Calu3 (cell line): ENCODE data around the gene LMBRD2. TPM values are rescaled to one million over a fixed set of nuclear protein-coding genes. Genes with fewer than 3 reads are reported as not detected.

ENCODE experiments used
- BruUV-seq: library from RNA; stranded (reverse); fragments of 400-500 nt; replicated peaks from 2 replicates; lab custom pipeline; 2021; lab: Mats Ljungman, UMichigan
- CTCF ChIA-PET: fragments of 300-600 bp; sonication (Branson Sonifier 250); formaldehyde crosslinking; loops from one replicate; lab custom pipeline; 2022; ENCODE audit warnings: antibody characterized with exemption; lab: Charles Lee
- DNase-seq: peaks from one replicate; pipeline ENCODE4 v3.0.0; 2022
- H3K27ac Mint-ChIP-seq: one replicate; pipeline ENCODE4 v1.8.0; 2022; ENCODE audit warnings: mixed read lengths; ENCODE audit not compliant: unreplicated experiment
- H3K27me3 Mint-ChIP-seq: one replicate; pipeline ENCODE4 v1.8.0; 2022; ENCODE audit warnings: mixed read lengths; ENCODE audit not compliant: unreplicated experiment
- H3K36me3 Mint-ChIP-seq: one replicate; pipeline ENCODE4 v1.8.0; 2022; ENCODE audit warnings: mild to moderate bottlenecking, moderate library complexity, mixed read lengths; ENCODE audit not compliant: insufficient read depth, unreplicated experiment
- H3K4me1 Mint-ChIP-seq: one replicate; pipeline ENCODE4 v1.8.0; 2022; ENCODE audit warnings: mild to moderate bottlenecking, low read depth, mixed read lengths; ENCODE audit not compliant: unreplicated experiment
- H3K4me3 Mint-ChIP-seq: one replicate; pipeline ENCODE4 v1.8.0; 2022; ENCODE audit warnings: mild to moderate bottlenecking, low read depth, moderate library complexity, mixed read lengths; ENCODE audit not compliant: unreplicated experiment
- H3K9me3 Mint-ChIP-seq: one replicate; pipeline ENCODE4 v1.8.0; 2022; ENCODE audit warnings: low read depth, mixed read lengths; ENCODE audit not compliant: unreplicated experiment
- CTCF ChIP-seq: fragments of 200-600 bp; IDR thresholded peaks from one replicate; pipeline ENCODE4 v1.8.0; 2022; ENCODE audit warnings: antibody characterized with exemption; ENCODE audit not compliant: unreplicated experiment
- intact Hi-C: fragments of 100-400 bp; cut with micrococcal nuclease; formaldehyde crosslinking; loops from one replicate; pipeline ENCODE4 v1.10.0; 2022; ENCODE audit not compliant: unreplicated experiment
- total RNA-seq: library from RNA; stranded (reverse); gene quantifications from 2 replicates; pipeline ENCODE4 v1.2.3, GENCODE V29; 2022

LMBRD2 gene
- total RNA-seq, 1 experiment from 2014 or later = 12.1 TPM

GRCh38 chr5:36059571-36060419 lies 91.9 kb downstream of the LMBRD2 start:
- no peaks in the 10 kb centered on the region for H3K4me1 Mint-ChIP-seq
- CTCF ChIA-PET = no interaction called here
- BruUV-seq = no TSS peak
- H3K36me3 Mint-ChIP-seq = no peaks in the 10 kb centered on the region
- no peak overlapping the region for H3K4me3 Mint-ChIP-seq
- peaks cover 12% of the 10 kb centered on the region for H3K27me3 Mint-ChIP-seq
- intact Hi-C loops = no loop called here
- H3K9me3 Mint-ChIP-seq = no peaks in the 10 kb centered on the region
- no peak overlapping the region for H3K27ac Mint-ChIP-seq
- TF ChIP-seq CTCF = no peak
- no peak for DNase-seq

- Mint-ChIP-seq H3K27me3 (peaks cover 2% of the 10 kb centered on the region), H3K9me3 (no peaks in the 10 kb centered on the region), H3K4me3 (no peak overlapping the region), H3K4me1 (no peaks in the 10 kb centered on the region), H3K36me3 (no peaks in the 10 kb centered on the region), H3K27ac (no peak overlapping the region)
- CTCF ChIA-PET = no interaction called here
- BruUV-seq = no TSS peak
- DNase-seq = no peak
- intact Hi-C loops = no loop called here
- TF ChIP-seq CTCF = no peak
Measured at GRCh38 chr5:36058776-36059175, 92.9 kb downstream of the LMBRD2 start.

GRCh38 chr5:36057386-36057785 lies 94.3 kb downstream of the LMBRD2 start:
- no peaks in the 10 kb centered on the region for H3K27me3 Mint-ChIP-seq
- H3K36me3 Mint-ChIP-seq = no peaks in the 10 kb centered on the region
- no peak for DNase-seq
- no peaks in the 10 kb centered on the region for H3K4me1 Mint-ChIP-seq
- H3K9me3 Mint-ChIP-seq = no peaks in the 10 kb centered on the region
- no peak overlapping the region for H3K27ac Mint-ChIP-seq
- BruUV-seq = no TSS peak
- intact Hi-C loops = no loop called here
- H3K4me3 Mint-ChIP-seq = no peak overlapping the region
- no peak for TF ChIP-seq CTCF
- CTCF ChIA-PET = no interaction called here

GRCh38 chr5:36056422-36056821 lies 95.3 kb downstream of the LMBRD2 start:
- TF ChIP-seq CTCF = no peak
- CTCF ChIA-PET = interaction anchor here (0.6 kb wide), 1 partner anchor 252 kb away, joined by 8 read pairs; no protein-coding TSS in a partner anchor
- no peaks in the 10 kb centered on the region for H3K36me3 Mint-ChIP-seq
- H3K27ac Mint-ChIP-seq = no peak overlapping the region
- H3K4me3 Mint-ChIP-seq = no peak overlapping the region
- no peak for DNase-seq
- no peaks in the 10 kb centered on the region for H3K4me1 Mint-ChIP-seq
- no peaks in the 10 kb centered on the region for H3K9me3 Mint-ChIP-seq
- no TSS peak for BruUV-seq
- H3K27me3 Mint-ChIP-seq = no peaks in the 10 kb centered on the region
- intact Hi-C loops = no loop called here
